Measurements from ENCODE around the gene MTCL1. TPM values are rescaled to one million over a fixed set of nuclear protein-coding genes. Genes with fewer than 3 reads are reported as not detected.

MTCL1 gene
- total RNA-seq, 1 experiment from 2014 or later, result 297 TPM

DNA sequence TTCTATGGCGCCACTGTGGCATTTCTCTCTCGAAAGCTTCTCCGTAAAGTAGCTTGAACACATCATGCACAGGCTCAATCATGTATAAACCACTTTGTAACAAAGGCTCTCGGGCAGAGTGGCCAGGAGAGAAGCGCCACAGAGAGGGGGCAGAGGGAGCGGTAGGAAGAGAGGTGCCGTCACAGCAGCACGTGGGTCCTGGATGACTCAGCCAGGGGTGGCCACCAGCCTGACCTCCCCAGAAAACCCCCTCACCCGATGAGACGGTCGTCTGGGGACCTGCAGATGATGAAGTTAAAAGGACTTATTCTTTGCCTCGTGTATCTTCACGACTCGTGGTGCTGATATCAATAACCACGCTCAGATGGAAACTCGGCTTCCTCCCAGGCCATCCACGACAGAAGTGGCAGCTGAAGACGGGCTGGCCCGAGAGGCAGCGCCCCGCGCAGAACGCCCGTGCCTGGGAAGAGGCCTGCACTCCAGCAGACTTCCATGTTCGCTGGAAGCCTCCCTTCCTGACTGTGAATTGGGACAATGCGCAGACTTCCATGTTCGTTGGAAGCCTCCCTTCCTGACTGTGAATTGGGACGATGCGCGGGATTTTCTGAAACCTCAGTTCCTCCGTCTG, 46.4 kb upstream of the MTCL1 start:
- peaks cover 9% of the 10 kb centered on the region for H3K4me1 Mint-ChIP-seq (ENCODE audit: low read depth, unreplicated experiment)
- no peaks in the 10 kb centered on the region for H3K27me3 Mint-ChIP-seq (ENCODE audit: unreplicated experiment)
- intact Hi-C loops (cut with micrococcal nuclease; ENCODE audit: unreplicated experiment), result no loop called here
- H3K4me3 Mint-ChIP-seq (ENCODE audit: low read depth, unreplicated experiment), result no peak overlapping the region
- CTCF ChIA-PET, result interaction anchor here (0.6 kb wide), 2 partner anchors 33 to 628 kb away, joined by 3 to 4 read pairs; no protein-coding TSS in a partner anchor
- TF ChIP-seq, protein P1, sequence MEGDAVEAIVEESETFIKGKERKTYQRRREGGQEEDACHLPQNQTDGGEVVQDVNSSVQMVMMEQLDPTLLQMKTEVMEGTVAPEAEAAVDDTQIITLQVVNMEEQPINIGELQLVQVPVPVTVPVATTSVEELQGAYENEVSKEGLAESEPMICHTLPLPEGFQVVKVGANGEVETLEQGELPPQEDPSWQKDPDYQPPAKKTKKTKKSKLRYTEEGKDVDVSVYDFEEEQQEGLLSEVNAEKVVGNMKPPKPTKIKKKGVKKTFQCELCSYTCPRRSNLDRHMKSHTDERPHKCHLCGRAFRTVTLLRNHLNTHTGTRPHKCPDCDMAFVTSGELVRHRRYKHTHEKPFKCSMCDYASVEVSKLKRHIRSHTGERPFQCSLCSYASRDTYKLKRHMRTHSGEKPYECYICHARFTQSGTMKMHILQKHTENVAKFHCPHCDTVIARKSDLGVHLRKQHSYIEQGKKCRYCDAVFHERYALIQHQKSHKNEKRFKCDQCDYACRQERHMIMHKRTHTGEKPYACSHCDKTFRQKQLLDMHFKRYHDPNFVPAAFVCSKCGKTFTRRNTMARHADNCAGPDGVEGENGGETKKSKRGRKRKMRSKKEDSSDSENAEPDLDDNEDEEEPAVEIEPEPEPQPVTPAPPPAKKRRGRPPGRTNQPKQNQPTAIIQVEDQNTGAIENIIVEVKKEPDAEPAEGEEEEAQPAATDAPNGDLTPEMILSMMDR (IDR thresholded peaks at IDR 0.05; ENCODE audit: unreplicated experiment), result no peak
- no peak for DNase-seq
- peaks cover 3% of the 10 kb centered on the region for H3K36me3 Mint-ChIP-seq (ENCODE audit: insufficient read depth, unreplicated experiment)
- H3K9me3 Mint-ChIP-seq (ENCODE audit: low read depth, unreplicated experiment), result no peaks in the 10 kb centered on the region
- H3K27ac Mint-ChIP-seq (ENCODE audit: unreplicated experiment), result no peak overlapping the region
- no TSS peak for BruUV-seq (replicated peaks)

DNA sequence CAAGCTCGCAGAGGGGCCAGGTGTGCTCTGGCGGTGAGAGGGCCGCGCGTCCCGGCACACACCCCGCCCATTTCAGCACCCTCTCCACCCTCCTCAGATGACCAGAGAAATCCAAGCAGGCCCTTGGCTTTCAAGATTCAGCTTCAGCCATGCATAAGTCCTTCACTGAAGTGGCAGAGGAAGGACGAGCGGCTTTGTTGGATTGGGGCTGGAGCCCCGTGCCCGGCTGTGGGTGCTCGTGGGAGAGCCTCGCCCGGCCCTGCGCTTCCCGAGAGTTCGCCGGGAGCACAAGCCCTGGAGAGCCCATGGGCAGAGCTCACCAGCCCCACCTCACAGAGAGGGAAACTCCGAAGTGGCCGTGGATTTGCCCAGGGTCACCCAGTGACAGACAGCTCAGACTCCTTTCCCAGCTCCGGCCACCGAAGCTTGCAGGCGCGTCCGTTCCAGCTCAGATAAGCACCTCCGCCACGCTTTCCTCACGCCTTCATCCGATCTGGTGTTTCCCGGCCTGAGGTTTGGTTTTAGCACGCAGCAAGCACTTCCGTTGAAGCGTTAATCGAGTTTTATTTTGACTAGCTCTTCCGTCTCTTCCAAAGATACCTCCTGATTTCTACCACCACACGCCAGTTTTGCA, 45.6 kb upstream of the MTCL1 start:
- Mint-ChIP-seq H3K4me1 (ENCODE audit: low read depth, unreplicated experiment) (peaks cover 9% of the 10 kb centered on the region), H3K36me3 (ENCODE audit: insufficient read depth, unreplicated experiment) (peaks cover 3% of the 10 kb centered on the region), H3K4me3 (ENCODE audit: low read depth, unreplicated experiment) (no peak overlapping the region), H3K27ac (ENCODE audit: unreplicated experiment) (no peak overlapping the region), H3K27me3 (ENCODE audit: unreplicated experiment) (no peaks in the 10 kb centered on the region), H3K9me3 (ENCODE audit: low read depth, unreplicated experiment) (no peaks in the 10 kb centered on the region)
- TF ChIP-seq, protein P1 (IDR thresholded peaks at IDR 0.05; ENCODE audit: unreplicated experiment), result no peak
- CTCF ChIA-PET, result no interaction called here
- intact Hi-C loops (cut with micrococcal nuclease; ENCODE audit: unreplicated experiment), result no loop called here
- no TSS peak for BruUV-seq (replicated peaks)
- no peak for DNase-seq

DNA sequence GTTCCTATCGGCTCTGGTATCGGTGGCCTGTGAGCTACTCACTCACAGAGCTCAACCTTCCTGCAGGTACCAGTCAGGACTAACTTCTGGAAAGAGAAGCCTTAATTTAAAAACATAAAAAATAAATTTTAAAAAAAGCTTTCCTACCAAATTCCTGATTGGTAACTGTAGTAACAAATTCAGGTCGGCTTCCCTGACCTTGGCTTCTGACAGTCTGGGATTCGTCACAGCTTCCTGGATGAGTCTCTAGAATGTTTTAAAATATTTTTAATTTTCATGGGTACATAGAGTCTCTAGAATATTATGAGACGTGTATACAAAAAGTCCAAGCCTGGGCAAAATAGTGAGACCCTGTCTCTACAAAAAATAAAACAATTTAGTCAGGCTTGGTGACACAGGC, 45.0 kb upstream of the MTCL1 start:
- H3K36me3 Mint-ChIP-seq (ENCODE audit: insufficient read depth, unreplicated experiment), result peaks cover 3% of the 10 kb centered on the region
- no peak overlapping the region for H3K4me3 Mint-ChIP-seq (ENCODE audit: low read depth, unreplicated experiment)
- TF ChIP-seq, protein P1 (IDR thresholded peaks at IDR 0.05; ENCODE audit: unreplicated experiment), result no peak
- intact Hi-C loops (cut with micrococcal nuclease; ENCODE audit: unreplicated experiment), result no loop called here
- H3K4me1 Mint-ChIP-seq (ENCODE audit: low read depth, unreplicated experiment), result peaks cover 9% of the 10 kb centered on the region
- CTCF ChIA-PET, result no interaction called here
- no TSS peak for BruUV-seq (replicated peaks)
- H3K27ac Mint-ChIP-seq (ENCODE audit: unreplicated experiment), result no peak overlapping the region
- no peaks in the 10 kb centered on the region for H3K27me3 Mint-ChIP-seq (ENCODE audit: unreplicated experiment)
- no peak for DNase-seq
- no peaks in the 10 kb centered on the region for H3K9me3 Mint-ChIP-seq (ENCODE audit: low read depth, unreplicated experiment)

DNA sequence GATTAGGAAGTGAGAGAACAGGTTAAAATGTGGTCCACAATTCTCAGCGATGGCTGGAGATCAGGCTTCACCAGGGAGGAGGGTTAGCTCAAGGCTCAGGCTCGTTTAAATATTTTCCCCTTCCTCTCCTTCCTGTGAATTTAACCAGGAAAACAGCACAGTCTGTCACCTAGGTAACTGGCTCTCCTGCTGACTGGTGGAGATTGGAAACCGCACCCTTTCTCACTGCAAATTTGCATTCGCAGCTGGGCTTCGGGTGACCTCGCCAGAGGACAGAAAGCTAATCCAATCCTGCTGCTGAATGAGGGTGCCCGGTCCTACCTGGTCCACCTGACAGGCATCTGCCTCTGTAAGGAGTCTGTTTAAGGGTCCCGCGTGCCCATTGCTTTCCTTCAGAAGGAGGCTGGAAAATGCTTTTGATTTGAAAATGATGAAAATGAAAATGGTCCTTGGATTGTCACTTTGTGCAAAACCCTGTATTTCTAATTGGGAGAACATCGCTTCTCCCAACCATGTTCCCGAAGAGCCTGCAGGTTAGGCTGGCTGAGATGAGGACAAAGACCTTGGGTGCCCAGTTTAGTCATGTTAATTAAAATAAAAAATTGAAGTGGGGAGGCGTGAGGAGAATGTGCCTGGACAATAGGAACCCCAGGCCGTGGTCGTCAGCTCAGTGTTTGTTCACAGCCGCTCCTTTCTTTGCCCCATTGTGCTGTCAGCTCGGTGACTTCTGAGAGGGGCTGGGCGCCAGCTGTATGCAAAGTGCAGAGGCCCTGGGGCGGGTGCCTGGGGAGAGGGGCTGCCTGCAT, 43.4 kb upstream of the MTCL1 start:
- CTCF ChIA-PET, result interaction anchor here (1.0 kb wide), 1 partner anchor 19 kb away, joined by 3 read pairs; no protein-coding TSS in a partner anchor
- Mint-ChIP-seq H3K4me1 (ENCODE audit: low read depth, unreplicated experiment) (peaks cover 9% of the 10 kb centered on the region), H3K36me3 (ENCODE audit: insufficient read depth, unreplicated experiment) (peaks cover 3% of the 10 kb centered on the region), H3K27ac (ENCODE audit: unreplicated experiment) (no peak overlapping the region), H3K27me3 (ENCODE audit: unreplicated experiment) (no peaks in the 10 kb centered on the region), H3K9me3 (ENCODE audit: low read depth, unreplicated experiment) (no peaks in the 10 kb centered on the region), H3K4me3 (ENCODE audit: low read depth, unreplicated experiment) (no peak overlapping the region)
- no TSS peak for BruUV-seq (replicated peaks)
- DNase-seq, result peak; percentile 48
- TF ChIP-seq, protein P1 (IDR thresholded peaks at IDR 0.05; ENCODE audit: unreplicated experiment), result no peak
- intact Hi-C loops (cut with micrococcal nuclease; ENCODE audit: unreplicated experiment), result no loop called here

Data from Calu3 (cell line).